22Rv1 (cell line): ENCODE data around the gene ANK3.

Source experiments
- CTCF ChIP-seq: fragments of 450-650 bp; IDR thresholded peaks from 2 replicates; pipeline ENCODE4 v1.5.1; 2017; ENCODE audit warnings: mild to moderate bottlenecking
- ZFX ChIP-seq: fragments of 450-650 bp; IDR thresholded peaks from 2 replicates; pipeline ENCODE4 v1.6.1; 2017; ENCODE audit warnings: antibody characterized with exemption, borderline replicate concordance

- no peak for TF ChIP-seq CTCF
- TF ChIP-seq ZFX: no peak
These were observed 49.9 kb downstream of the ANK3 start for GRCh38 chr10:60339757-60340156.
